HEK293T (cell line): ENCODE data around the gene RASSF8.

Experiments used
- ARNT ChIP-seq: fragments of 450-650 bp; IDR thresholded peaks from 2 replicates; pipeline ENCODE4 v1.6.1; 2017; ENCODE audit warnings: mild to moderate bottlenecking
- BHLHE40 ChIP-seq: fragments of 450-650 bp; IDR thresholded peaks from 2 replicates; pipeline ENCODE4 v1.6.1; 2016; ENCODE audit warnings: mild to moderate bottlenecking, moderate library complexity, borderline replicate concordance
- FOXA1 ChIP-seq: fragments of 450-650 bp; IDR thresholded peaks from 2 replicates; pipeline ENCODE4 v1.6.1; 2016; ENCODE audit warnings: mild to moderate bottlenecking
- FOXM1 ChIP-seq: fragments of 450-650 bp; IDR thresholded peaks from 2 replicates; pipeline ENCODE4 v1.6.1; 2017; ENCODE audit warnings: mild to moderate bottlenecking, borderline replicate concordance
- HDGF ChIP-seq: fragments of 450-650 bp; IDR thresholded peaks from 2 replicates; pipeline ENCODE4 v1.6.1; 2017; ENCODE audit warnings: antibody characterized with exemption, borderline replicate concordance
- L3MBTL2 ChIP-seq: fragments of 450-650 bp; conservative IDR thresholded peaks from 2 replicates; pipeline ENCODE4 v1.6.1; 2016; ENCODE audit warnings: mild to moderate bottlenecking
- LEF1 ChIP-seq: fragments of 450-650 bp; IDR thresholded peaks from 2 replicates; pipeline ENCODE4 v1.6.1; 2017; ENCODE audit warnings: mild to moderate bottlenecking, borderline replicate concordance
- NFRKB ChIP-seq: fragments of 450-650 bp; IDR thresholded peaks from 2 replicates; pipeline ENCODE4 v1.6.1; 2016; ENCODE audit warnings: mild to moderate bottlenecking, moderate library complexity
- SP1 ChIP-seq: fragments of 450-650 bp; IDR thresholded peaks from 2 replicates; pipeline ENCODE4 v1.6.1; 2017
- SUZ12 ChIP-seq: fragments of 450-650 bp; IDR thresholded peaks from 2 replicates; pipeline ENCODE4 v1.6.1; 2016; ENCODE audit warnings: mild to moderate bottlenecking
- TARDBP ChIP-seq: fragments of 450-650 bp; IDR thresholded peaks from 2 replicates; pipeline ENCODE4 v1.6.1; 2016
- ZNF384 ChIP-seq: fragments of 450-650 bp; IDR thresholded peaks from 2 replicates; pipeline ENCODE4 v1.6.1; 2016
- TF ChIP-seq, protein P1 (sequence below): fragments of 450-650 bp; IDR thresholded peaks from 2 replicates; pipeline ENCODE4 v1.6.1; 2016

DNA sequence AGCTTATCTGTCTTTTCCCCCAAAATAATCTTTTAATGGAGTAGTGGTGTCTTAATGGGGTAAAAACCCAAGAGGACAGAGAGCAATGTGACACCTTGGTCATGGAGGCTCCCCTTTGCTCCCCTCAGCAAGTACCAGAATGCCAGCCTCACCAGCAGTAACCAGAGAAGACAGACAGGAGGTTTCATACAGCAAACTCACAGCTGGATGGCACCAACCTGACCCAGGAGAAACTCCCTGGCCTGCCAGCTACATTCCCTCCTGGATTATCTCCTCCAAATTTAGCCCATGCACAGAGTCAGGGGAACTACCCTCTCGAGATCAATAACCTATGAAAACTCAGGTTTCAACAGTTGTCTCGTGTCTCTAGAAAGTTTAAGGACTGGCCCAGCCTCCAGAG is 150.4 kb downstream of the RASSF8 start:
- TF ChIP-seq BHLHE40 (no peak), FOXM1 (no peak), FOXA1 (no peak), ARNT (no peak), ZNF384 (no peak), SP1 (no peak), HDGF (no peak), TARDBP (no peak), NFRKB (no peak), L3MBTL2 (no peak), SUZ12 (no peak), LEF1 (no peak)
- TF ChIP-seq, protein P1, sequence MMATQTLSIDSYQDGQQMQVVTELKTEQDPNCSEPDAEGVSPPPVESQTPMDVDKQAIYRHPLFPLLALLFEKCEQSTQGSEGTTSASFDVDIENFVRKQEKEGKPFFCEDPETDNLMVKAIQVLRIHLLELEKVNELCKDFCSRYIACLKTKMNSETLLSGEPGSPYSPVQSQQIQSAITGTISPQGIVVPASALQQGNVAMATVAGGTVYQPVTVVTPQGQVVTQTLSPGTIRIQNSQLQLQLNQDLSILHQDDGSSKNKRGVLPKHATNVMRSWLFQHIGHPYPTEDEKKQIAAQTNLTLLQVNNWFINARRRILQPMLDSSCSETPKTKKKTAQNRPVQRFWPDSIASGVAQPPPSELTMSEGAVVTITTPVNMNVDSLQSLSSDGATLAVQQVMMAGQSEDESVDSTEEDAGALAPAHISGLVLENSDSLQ, result no peak
